HG02938 (cell line): ENCODE data around the gene EARS2.
A peak's percentile ranks its signal among the peaks of the same experiment; 100 is the strongest.

Source experiments
- ATAC-seq: cut with Tn5 transposase; IDR thresholded peaks from one replicate; pipeline ENCODE4 v1.9.1; 2021; ENCODE audit warnings: mild to moderate bottlenecking, moderate library complexity; ENCODE audit not compliant: unreplicated experiment

Gene EARS2

GRCh38 chr16:23508589-23509440 is 48.3 kb downstream of the EARS2 start:
- no peak for ATAC-seq

DNA sequence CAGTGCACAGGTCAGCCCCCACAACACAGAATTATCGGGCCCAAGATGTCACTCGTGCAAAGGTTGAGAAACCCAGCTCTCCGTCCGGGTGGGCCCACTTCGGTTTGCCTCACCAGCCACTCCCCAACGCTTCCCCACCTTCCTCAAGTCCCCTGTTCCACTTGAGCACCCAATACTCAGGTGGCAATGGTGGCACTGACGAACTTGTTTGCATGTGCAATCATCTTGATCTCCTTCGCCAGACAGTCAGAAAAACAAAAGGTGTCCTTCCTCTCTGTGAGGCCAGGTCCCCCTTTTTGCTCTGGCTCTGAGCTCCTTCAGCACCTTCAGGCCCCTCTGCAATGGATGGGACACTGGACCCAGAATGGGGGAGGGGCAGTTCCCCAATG is 50.5 kb downstream of the EARS2 start:
- no peak for ATAC-seq

- ATAC-seq: no peak
Measured at GRCh38 chr16:23505671-23506605, 51.2 kb downstream of the EARS2 start.

- ATAC-seq: no peak
Measured at GRCh38 chr16:23505180-23505665, 51.9 kb downstream of the EARS2 start.

- ATAC-seq: peak; percentile 67
Measured at GRCh38 chr16:23504453-23505179, 52.5 kb downstream of the EARS2 start.

DNA sequence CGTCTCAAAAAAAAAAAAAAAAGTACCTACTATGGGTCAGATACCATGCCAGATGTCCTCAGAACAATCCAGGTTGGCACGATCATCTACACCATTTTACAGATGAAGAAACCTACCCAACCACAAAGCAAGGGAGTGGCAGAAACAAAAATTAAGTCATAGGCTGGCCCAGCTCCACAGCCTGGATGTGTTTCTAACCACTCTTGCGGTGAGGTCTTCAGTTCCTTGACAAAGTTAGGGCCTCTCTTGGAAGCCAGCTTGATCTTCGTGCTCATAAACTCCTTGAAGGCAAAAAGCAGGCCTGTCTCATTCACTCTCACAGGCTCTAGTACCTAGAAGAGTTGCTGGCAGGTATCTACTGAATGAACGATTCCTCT is 53.1 kb downstream of the EARS2 start:
- ATAC-seq: no peak

- ATAC-seq: no peak
Measured at GRCh38 chr16:23502466-23502865, 54.7 kb downstream of the EARS2 start.

DNA sequence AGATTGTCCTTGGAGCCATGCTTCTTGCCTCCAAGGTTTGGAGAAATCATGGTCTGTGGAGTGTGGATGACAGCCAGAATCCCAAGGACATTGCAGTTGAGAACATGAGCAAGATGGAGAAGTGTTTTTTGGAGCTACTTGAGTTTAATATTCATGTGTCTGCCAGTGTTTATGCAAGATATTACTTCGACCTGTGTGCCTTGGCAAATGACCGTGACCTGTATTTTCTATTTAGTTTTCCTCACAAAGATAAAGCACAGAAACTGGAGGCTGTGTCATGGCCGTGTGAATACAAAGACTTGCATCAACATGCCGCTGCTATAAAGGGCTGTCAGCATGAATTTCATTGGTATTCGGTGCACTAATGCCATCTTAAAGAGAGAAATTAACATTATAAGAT is 55.9 kb downstream of the EARS2 start:
- no peak for ATAC-seq

GRCh38 chr16:23500862-23501225 is 56.3 kb downstream of the EARS2 start:
- ATAC-seq: no peak

- no peak for ATAC-seq
Measured at GRCh38 chr16:23500212-23500861, 56.8 kb downstream of the EARS2 start.

DNA sequence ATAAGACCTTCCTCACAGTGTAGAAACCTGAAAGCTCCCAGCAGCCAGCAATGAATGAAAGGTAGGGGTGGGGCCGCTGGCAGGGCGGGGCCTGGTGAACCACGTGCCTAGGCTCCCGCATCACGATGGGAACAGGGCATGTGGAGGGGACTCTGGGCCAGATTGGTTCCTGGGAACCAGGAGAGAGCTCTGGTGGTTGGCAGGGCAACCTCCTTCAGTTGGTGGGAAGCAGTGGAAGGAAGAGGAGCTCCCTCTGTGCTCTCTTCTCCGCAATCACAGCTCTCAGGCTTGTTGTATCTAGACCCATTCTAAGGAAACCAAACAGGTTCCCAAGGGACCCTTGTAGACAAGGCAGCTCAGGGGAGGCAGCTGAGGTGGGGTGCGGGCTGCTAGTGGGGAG is 57.3 kb downstream of the EARS2 start:
- no peak for ATAC-seq

DNA sequence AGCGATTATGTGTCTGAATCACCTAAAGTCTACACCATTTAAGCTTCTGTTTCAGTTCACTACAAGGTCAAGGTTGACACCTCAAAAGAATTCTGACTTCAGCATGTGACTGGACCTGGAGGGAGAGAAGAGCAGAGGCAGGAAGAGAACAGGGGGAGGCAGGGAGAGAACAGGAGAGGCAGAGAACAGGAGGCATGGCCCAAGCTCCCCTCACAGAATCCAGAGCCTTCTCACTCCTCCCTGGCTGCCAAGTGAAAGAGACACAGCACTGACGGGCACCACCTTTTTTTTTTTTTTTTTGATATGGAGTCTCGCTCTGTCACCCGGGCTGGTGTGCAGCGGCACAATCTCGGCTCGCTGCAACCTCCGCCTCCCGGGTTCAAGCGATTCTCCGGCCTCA is 58.3 kb downstream of the EARS2 start:
- ATAC-seq: no peak

DNA sequence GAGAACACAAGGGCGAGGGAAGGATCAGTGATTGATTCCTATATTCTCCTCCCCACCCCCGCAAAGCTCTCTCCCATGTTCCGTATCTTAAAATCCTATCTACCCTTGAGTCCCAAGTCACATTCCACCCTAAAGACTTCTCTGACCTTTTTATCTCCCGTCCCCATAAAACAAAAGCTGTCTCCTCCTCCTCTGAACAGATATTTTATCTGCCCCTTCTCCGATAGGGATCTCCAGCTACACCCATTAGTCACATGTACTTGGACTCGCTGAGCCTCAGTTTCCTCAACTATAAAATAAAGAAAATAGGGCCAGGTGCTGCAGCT is 59.6 kb downstream of the EARS2 start:
- ATAC-seq: no peak

GRCh38 chr16:23496821-23497542 is 60.2 kb downstream of the EARS2 start:
- ATAC-seq: no peak

GRCh38 chr16:23495671-23496070 is 61.5 kb downstream of the EARS2 start:
- no peak for ATAC-seq

GRCh38 chr16:23494188-23494587 is 63.0 kb downstream of the EARS2 start:
- ATAC-seq: no peak

DNA sequence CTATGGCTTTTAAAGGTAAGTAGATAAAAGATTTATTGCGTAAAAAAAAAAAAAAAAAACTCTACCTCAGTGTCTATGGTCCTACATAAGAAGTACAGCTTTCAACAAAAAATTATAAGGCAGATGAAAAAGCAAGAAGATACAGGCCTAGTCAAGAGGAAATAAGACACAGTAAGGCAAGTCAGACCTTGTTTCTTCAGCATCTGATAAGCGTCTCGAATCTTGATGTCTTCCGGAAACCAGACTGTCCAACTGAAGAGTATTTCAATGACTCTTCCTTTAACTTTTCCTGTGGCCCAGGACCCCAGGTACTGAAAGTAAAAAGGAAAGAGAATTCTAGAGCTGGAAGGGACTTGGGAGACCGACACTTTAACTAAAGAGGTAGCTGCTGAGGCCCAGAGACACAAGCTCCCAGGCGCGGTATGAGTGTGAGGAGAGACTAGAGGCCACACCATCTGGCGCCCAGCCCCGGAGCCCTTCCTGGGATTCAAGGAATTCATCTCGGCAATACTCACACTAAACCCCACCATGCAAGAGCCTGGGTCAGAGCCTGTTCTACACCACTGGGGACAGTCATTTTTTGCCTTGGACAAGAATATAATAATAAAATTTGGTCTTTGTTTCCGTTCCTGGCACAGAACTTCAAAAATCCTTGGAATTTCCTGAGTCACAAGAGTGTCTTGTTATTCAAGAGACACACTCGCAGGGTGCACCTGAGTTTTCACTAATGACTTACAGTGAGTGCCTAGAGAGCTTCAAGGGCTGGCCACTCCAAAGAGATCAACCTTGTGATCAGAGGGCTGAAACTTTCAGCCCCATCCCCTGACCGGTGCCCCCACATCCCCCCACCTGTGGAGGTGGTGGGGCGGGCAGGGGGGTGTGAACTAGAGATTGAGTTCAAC is 65.4 kb downstream of the EARS2 start:
- no peak for ATAC-seq

DNA sequence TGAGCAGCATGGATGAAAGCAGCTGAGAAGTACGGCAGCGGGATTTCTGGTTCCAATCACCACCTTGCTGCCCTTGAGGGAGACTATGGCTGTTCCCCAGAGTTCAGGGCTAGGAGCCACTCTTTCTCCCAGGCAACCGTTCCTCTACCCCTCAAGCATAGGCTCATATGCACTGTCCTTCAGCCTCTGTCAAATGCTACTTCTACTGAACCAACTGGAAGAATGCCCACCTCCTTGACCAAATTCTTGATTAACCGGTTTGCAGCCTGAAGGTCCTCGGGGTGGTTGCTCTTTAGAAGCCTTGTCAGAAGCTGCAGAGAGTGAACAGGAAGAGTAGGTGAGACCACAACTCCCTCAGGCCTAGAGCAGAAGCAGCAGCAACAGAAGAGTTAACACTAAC is 70.7 kb downstream of the EARS2 start:
- ATAC-seq: no peak

- no peak for ATAC-seq
Measured at GRCh38 chr16:23485841-23486240, 71.3 kb downstream of the EARS2 start.
